CD4-positive, CD25-positive, alpha-beta regulatory T cell (primary cell): Measurements from ENCODE around the gene DEFB126. TPM values are rescaled to one million over a fixed set of nuclear protein-coding genes. Genes with fewer than 3 reads are reported as not detected.
"Not testable (repeated sequence)": the region's sequence is repeated elsewhere in the genome, so short reads cannot be mapped to it uniquely, and the experiment has no call there.

Experiments
- ATAC-seq, 2 donors: fragments of 150-1000 bp; cut with Tn5 transposase; one replicate each; pipeline ENCODE4 v1.10.0; 2021; ENCODE audit warnings: low read depth in 2 of 2, moderate number of reproducible peaks in 2 of 2, moderate library complexity in 1 of 2
- DNase-seq, 3 donors: peaks; one replicate each; pipeline versions ENCODE4 v3.0.0 to v3.0.0-alpha.2; 2012 to 2022; ENCODE audit warnings: mixed read lengths in 1 of 3
- H3K27ac ChIP-seq: one replicate; pipeline ENCODE4 v1.7.0; 2013; ENCODE audit warnings: mild to moderate bottlenecking, low read length; ENCODE audit not compliant: insufficient read depth, poor library complexity, severe bottlenecking
- H3K27me3 ChIP-seq: one replicate; pipeline ENCODE4 v1.7.0; 2013; ENCODE audit warnings: low read length; ENCODE audit not compliant: control insufficient read depth, insufficient read depth
- H3K36me3 ChIP-seq: one replicate; pipeline ENCODE4 v1.7.0; 2013; ENCODE audit warnings: mild to moderate bottlenecking, low read length, moderate library complexity; ENCODE audit not compliant: control insufficient read depth, insufficient read depth
- H3K4me1 ChIP-seq: 2 replicates; pipeline ENCODE4 v1.7.0; 2013; ENCODE audit warnings: mild to moderate bottlenecking, low read length; ENCODE audit not compliant: insufficient read depth, control insufficient read depth, poor library complexity, severe bottlenecking
- H3K4me3 ChIP-seq: one replicate; pipeline ENCODE4 v1.7.0; 2013; ENCODE audit warnings: low read depth, mild to moderate bottlenecking, low read length, moderate library complexity
- H3K9me3 ChIP-seq, 2 experiments: 1 replicate in 1 of 2; 2 replicates in 1 of 2; pipeline ENCODE4 v1.7.0; 2013; ENCODE audit warnings: low read length in 2 of 2, mild to moderate bottlenecking in 1 of 2, moderate library complexity in 1 of 2; ENCODE audit not compliant: control insufficient read depth in 2 of 2
- H3K27ac Mint-ChIP-seq, 3 donors: one replicate each; pipeline ENCODE4 v1.8.0; 2020 to 2022; ENCODE audit warnings: mild to moderate bottlenecking in 3 of 3, mixed read lengths in 3 of 3, moderate library complexity in 2 of 3
- H3K27me3 Mint-ChIP-seq: one replicate; pipeline ENCODE4 v1.8.0; 2022; ENCODE audit warnings: mild to moderate bottlenecking, mixed read lengths
- H3K36me3 Mint-ChIP-seq: one replicate; pipeline ENCODE4 v1.8.0; 2020; ENCODE audit warnings: mixed read lengths
- H3K4me1 Mint-ChIP-seq, 4 donors: one replicate each; pipeline ENCODE4 v1.8.0; 2020 to 2022; ENCODE audit warnings: mixed read lengths in 4 of 4, mild to moderate bottlenecking in 1 of 4
- H3K4me3 Mint-ChIP-seq, 4 donors: one replicate each; pipeline ENCODE4 v1.8.0; 2020 to 2022; ENCODE audit warnings: mild to moderate bottlenecking in 4 of 4, mixed read lengths in 4 of 4, moderate library complexity in 3 of 4
- H3K9me3 Mint-ChIP-seq, 7 donors: one replicate each; pipeline ENCODE4 v1.8.0; 2020 to 2022; ENCODE audit warnings: mixed read lengths in 7 of 7, mild to moderate bottlenecking in 3 of 7, moderate library complexity in 2 of 7
- polyA plus RNA-seq, 4 donors: library from polyadenylated mRNA; unstranded; fragments of 300-500 nt; fragmentation: Illumina TruSeq; gene quantifications; one replicate each; pipeline ENCODE4 v1.2.3, GENCODE V29; 2021
- total RNA-seq: library from RNA; stranded (reverse); gene quantifications from one replicate; pipeline ENCODE4 v1.2.3, GENCODE V29; 2022

DEFB126 gene, protein sequence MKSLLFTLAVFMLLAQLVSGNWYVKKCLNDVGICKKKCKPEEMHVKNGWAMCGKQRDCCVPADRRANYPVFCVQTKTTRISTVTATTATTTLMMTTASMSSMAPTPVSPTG
- total RNA-seq (not detected), polyA plus RNA-seq (not detected)

DNA sequence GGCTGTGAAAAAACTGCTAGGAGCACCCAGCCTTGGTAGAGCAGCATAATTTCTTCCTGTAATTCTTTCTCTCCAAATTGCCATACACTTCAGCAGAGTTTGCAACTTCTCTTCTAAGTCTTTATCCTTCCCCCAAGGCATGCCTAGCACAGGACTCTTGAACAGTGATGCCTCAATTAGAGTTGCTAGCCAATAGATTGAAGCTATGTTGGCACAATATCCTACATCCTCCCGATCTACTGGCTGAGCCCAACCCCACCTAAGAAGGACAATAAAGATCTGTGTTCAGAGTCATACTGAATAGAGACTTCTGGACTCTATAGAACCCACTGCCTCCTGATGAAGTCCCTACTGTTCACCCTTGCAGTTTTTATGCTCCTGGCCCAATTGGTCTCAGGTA is at the start of gene DEFB126:
TSS of gene DEFB126 (plus strand) at position 301 of the 400 bp plus-strand sequence. CDS start at position 340, 39 bp downstream.
- peaks cover 36% of the 10 kb centered on the region for H3K27me3 Mint-ChIP-seq
- peaks cover 0 to 2% (median 0%) of the 10 kb centered on the region in 4 donors for H3K4me1 Mint-ChIP-seq
- peaks cover 0 to 3% (median 0%) of the 10 kb centered on the region in 7 donors for H3K9me3 Mint-ChIP-seq
- no peak for ATAC-seq
- no peak for DNase-seq
- Histone ChIP-seq H3K4me1 (no peaks in the 10 kb centered on the region), H3K27me3 (peaks cover 23% of the 10 kb centered on the region), H3K36me3 (no peaks in the 10 kb centered on the region), H3K4me3 (no peak within 1 kb of the TSS), H3K9me3 (no peaks in the 10 kb centered on the region), H3K27ac (no peak within 1 kb of the TSS)
- H3K27ac Mint-ChIP-seq: no peak within 1 kb of the TSS
- no peak within 1 kb of the TSS for H3K4me3 Mint-ChIP-seq
- no peaks in the 10 kb centered on the region for H3K36me3 Mint-ChIP-seq

DNA sequence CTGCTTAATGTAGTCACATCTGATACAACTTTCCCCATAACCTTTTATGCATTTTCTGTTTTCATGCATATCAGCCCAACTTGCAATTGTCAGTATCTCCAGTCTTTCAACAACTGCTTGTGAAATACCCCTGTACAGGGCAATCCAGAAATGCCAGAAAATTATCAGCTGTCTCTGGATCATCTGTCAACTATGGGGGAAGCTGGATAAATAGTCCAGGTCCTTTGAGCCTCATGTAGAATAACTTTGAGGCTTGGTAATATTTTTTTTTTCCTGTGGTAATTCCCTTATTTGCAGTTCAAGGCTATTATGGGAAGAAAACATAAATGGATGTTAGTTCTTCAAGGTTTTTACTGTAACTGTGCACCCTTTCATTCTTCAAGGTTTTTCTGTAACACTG is 48.7 kb upstream of the DEFB126 start:
- Histone ChIP-seq H3K4me3 (no peak overlapping the region), H3K36me3 (no peaks in the 10 kb centered on the region), H3K4me1 (no peaks in the 10 kb centered on the region), H3K27ac (no peak overlapping the region), H3K9me3 (peaks cover 13 to 20% of the 10 kb centered on the region in 2 experiments), H3K27me3 (peaks cover 21% of the 10 kb centered on the region)
- no peaks in the 10 kb centered on the region for H3K36me3 Mint-ChIP-seq
- no peak overlapping the region for H3K27ac Mint-ChIP-seq
- H3K4me3 Mint-ChIP-seq: no peak overlapping the region
- H3K4me1 Mint-ChIP-seq: no peaks in the 10 kb centered on the region
- DNase-seq (no peak), ATAC-seq (no peak)
- peaks cover 7 to 23% (median 14%) of the 10 kb centered on the region in 7 donors for H3K9me3 Mint-ChIP-seq
- peaks cover 35% of the 10 kb centered on the region for H3K27me3 Mint-ChIP-seq

DNA sequence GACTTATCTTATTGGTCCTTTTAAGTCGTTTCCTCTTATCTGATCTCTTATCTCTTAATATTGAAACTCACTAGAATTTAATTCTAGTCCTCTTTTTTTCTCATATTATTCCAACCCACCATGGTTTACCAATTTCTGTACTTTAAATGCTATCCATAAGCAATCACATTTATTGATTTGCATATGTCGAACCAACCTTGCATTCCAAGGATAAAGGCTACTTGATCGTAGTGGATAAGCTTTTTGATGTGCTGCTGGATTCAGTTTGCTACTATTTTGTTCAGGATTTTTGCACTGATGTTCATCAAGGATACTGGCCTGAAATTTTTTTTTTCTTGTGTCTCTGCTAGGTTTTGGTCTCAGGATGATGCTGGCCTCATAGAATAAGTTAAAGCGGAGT is 47.2 kb upstream of the DEFB126 start:
- Mint-ChIP-seq H3K27me3 (peaks cover 32% of the 10 kb centered on the region), H3K4me1 (no peaks in the 10 kb centered on the region), H3K4me3 (no peak overlapping the region), H3K9me3 (peaks cover 7 to 23% (median 14%) of the 10 kb centered on the region in 7 donors), H3K36me3 (no peaks in the 10 kb centered on the region), H3K27ac (no peak overlapping the region)
- H3K36me3 ChIP-seq: no peaks in the 10 kb centered on the region
- peaks cover 13 to 20% of the 10 kb centered on the region in 2 experiments for H3K9me3 ChIP-seq
- ATAC-seq: no peak
- H3K27me3 ChIP-seq: peaks cover 21% of the 10 kb centered on the region
- no peaks in the 10 kb centered on the region for H3K4me1 ChIP-seq
- DNase-seq: no peak
- H3K27ac ChIP-seq: no peak overlapping the region
- H3K4me3 ChIP-seq: no peak overlapping the region

DNA sequence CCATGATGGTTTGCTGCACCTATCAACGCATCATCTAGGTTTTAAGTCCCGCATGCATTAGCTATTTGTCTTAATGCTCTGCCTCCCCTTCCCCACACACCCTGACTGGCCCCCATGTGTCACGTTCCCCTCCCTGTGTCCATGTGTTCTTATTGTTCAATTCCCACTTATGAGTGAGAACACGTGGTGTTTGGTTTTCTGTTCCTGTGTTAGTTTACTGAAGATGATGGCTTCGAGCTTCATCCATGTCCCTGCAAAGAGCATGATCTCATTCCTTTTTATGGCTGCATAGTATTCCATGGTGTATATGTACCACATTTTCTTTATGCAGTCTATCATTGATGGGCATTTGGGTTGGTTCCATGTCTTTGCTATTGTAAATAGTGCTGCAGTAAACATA is 44.7 kb upstream of the DEFB126 start:
- Mint-ChIP-seq H3K9me3 (peaks cover 7 to 23% (median 12%) of the 10 kb centered on the region in 7 donors), H3K27me3 (peaks cover 29% of the 10 kb centered on the region)
- not testable (repeated sequence) for DNase-seq, H3K4me1 Mint-ChIP-seq, H3K4me1 ChIP-seq, H3K27ac Mint-ChIP-seq, H3K27ac ChIP-seq, H3K36me3 Mint-ChIP-seq, H3K4me3 Mint-ChIP-seq, H3K4me3 ChIP-seq, ATAC-seq, H3K36me3 ChIP-seq
- H3K27me3 ChIP-seq: peaks cover 21% of the 10 kb centered on the region
- H3K9me3 ChIP-seq: peaks cover 13 to 20% of the 10 kb centered on the region in 2 experiments

DNA sequence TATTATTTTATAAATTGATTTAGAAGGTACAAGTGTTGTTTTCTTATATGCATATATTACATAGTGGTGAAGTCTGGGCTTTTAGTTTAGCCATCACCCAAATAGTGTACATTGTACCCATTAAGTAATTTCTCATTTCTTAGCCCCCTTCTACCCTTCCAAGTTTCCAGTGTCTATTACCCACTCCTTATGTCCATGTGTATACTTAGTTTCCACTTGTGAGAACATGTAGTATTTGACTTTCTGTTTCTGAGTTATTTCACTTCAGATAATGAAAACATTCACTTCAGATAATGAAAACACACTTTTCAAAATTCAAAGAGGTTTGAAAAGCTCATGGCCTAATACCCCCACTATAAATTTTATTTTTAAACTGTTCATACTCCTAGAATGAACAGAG is 40.4 kb upstream of the DEFB126 start:
- no peaks in the 10 kb centered on the region for H3K36me3 Mint-ChIP-seq
- Histone ChIP-seq H3K4me3 (no peak overlapping the region), H3K36me3 (no peaks in the 10 kb centered on the region), H3K9me3 (peaks cover 0 to 1% of the 10 kb centered on the region in 2 experiments), H3K4me1 (no peaks in the 10 kb centered on the region), H3K27ac (no peak overlapping the region), H3K27me3 (peaks cover 12% of the 10 kb centered on the region)
- no peak overlapping the region for H3K4me3 Mint-ChIP-seq
- peaks cover 32% of the 10 kb centered on the region for H3K27me3 Mint-ChIP-seq
- H3K27ac Mint-ChIP-seq: peak overlapping the region in 1 of 3 donors; percentile 48
- H3K4me1 Mint-ChIP-seq: no peaks in the 10 kb centered on the region
- DNase-seq: no peak
- no peak for ATAC-seq
- peaks cover 0 to 3% (median 0%) of the 10 kb centered on the region in 7 donors for H3K9me3 Mint-ChIP-seq

DNA sequence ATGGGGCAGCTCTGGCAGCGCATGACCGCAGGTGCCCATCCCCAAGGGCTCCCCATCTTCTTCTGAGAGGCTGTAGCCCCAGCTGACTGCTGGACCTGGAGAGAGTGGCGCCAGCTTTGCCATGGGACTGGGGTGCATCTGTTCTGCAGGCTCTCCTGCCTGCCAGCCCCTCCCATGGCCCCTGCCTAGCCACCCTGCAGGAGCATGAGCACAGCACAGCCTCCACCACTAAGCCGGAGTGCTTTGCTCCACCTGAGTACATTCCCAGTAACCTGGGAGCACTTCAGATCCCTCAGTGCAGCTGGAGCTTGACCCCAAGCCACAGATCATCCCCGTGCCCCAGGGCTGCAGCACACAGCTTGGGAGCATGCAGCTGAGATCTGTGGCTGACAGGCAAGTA is 38.9 kb upstream of the DEFB126 start:
- DNase-seq: no peak

DNA sequence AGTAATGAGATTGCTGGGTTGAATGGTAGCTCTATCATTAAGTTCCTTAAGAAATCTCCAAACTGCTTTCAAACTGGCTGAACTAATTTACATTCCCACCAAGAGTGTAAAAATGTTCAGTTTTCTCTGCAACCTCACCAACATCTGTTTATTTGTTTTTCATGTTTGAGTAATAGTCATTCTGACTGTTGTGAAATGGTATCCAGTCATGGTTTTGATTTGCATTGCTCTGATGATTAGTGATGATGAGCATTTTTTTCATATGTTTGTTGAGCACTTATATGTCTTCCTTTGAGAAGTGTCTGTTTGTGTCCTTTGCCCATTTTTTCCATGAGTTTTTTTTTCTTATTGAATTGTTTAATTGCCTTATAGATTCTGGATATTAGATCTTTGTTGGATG is 30.0 kb upstream of the DEFB126 start:
- Mint-ChIP-seq H3K27me3 (peaks cover 40% of the 10 kb centered on the region), H3K36me3 (no peaks in the 10 kb centered on the region), H3K4me1 (no peaks in the 10 kb centered on the region), H3K27ac (no peak overlapping the region), H3K4me3 (no peak overlapping the region), H3K9me3 (peaks cover 2 to 13% (median 4%) of the 10 kb centered on the region in 7 donors)
- Histone ChIP-seq H3K9me3 (peaks cover 6 to 11% of the 10 kb centered on the region in 2 experiments), H3K4me3 (no peak overlapping the region), H3K27me3 (peaks cover 7% of the 10 kb centered on the region), H3K27ac (no peak overlapping the region), H3K4me1 (no peaks in the 10 kb centered on the region), H3K36me3 (no peaks in the 10 kb centered on the region)
- ATAC-seq: no peak
- DNase-seq: no peak

More for the DNA sequence above, 38.9 kb upstream of the DEFB126 start:
- H3K36me3 Mint-ChIP-seq: no peaks in the 10 kb centered on the region
- ATAC-seq: no peak
- H3K9me3 ChIP-seq: no peaks in the 10 kb centered on the region
- no peak overlapping the region for H3K4me3 ChIP-seq
- no peaks in the 10 kb centered on the region for H3K4me1 Mint-ChIP-seq
- no peak overlapping the region for H3K4me3 Mint-ChIP-seq
- H3K9me3 Mint-ChIP-seq: no peaks in the 10 kb centered on the region
- H3K27me3 ChIP-seq: peaks cover 12% of the 10 kb centered on the region
- H3K36me3 ChIP-seq: no peaks in the 10 kb centered on the region
- H3K27ac Mint-ChIP-seq: no peak overlapping the region
- H3K27ac ChIP-seq: no peak overlapping the region
- peaks cover 30% of the 10 kb centered on the region for H3K27me3 Mint-ChIP-seq
- H3K4me1 ChIP-seq: no peaks in the 10 kb centered on the region

DNA sequence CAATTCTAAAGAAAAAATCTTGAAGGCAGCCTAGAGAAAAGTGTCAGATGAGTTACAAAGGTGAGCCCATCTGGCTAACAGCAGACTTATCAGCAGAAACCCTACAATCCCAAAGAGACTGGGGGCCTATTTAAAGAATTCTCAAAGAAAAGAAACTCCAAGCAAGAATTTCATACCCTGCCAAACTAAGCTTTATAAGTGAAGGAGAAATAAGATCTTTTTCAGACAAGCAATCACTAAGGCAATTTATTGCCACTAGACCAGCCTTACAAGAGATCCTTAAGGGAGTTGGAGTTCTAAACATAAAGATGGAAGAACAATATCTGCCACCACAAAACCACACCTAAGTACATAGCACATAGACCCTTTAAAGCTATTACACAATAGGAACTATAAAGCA is 24.9 kb upstream of the DEFB126 start:
- peaks cover 5 to 23% (median 11%) of the 10 kb centered on the region in 7 donors for H3K9me3 Mint-ChIP-seq
- Histone ChIP-seq H3K4me3 (no peak overlapping the region), H3K27me3 (peaks cover 17% of the 10 kb centered on the region), H3K9me3 (peaks cover 10 to 14% of the 10 kb centered on the region in 2 experiments), H3K36me3 (no peaks in the 10 kb centered on the region), H3K27ac (no peak overlapping the region), H3K4me1 (no peaks in the 10 kb centered on the region)
- H3K4me3 Mint-ChIP-seq: no peak overlapping the region
- peaks cover 50% of the 10 kb centered on the region for H3K27me3 Mint-ChIP-seq
- H3K4me1 Mint-ChIP-seq: no peaks in the 10 kb centered on the region
- DNase-seq: no peak
- H3K27ac Mint-ChIP-seq: no peak overlapping the region
- no peak for ATAC-seq
- no peaks in the 10 kb centered on the region for H3K36me3 Mint-ChIP-seq
